Measurements from ENCODE around the gene MORF4L1. TPM values are rescaled to one million over a fixed set of nuclear protein-coding genes. Genes with fewer than 3 reads are reported as not detected.

MORF4L1 gene, protein sequence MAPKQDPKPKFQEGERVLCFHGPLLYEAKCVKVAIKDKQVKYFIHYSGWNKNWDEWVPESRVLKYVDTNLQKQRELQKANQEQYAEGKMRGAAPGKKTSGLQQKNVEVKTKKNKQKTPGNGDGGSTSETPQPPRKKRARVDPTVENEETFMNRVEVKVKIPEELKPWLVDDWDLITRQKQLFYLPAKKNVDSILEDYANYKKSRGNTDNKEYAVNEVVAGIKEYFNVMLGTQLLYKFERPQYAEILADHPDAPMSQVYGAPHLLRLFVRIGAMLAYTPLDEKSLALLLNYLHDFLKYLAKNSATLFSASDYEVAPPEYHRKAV
- total RNA-seq = 285 and 318 TPM in 2 replicates

DNA sequence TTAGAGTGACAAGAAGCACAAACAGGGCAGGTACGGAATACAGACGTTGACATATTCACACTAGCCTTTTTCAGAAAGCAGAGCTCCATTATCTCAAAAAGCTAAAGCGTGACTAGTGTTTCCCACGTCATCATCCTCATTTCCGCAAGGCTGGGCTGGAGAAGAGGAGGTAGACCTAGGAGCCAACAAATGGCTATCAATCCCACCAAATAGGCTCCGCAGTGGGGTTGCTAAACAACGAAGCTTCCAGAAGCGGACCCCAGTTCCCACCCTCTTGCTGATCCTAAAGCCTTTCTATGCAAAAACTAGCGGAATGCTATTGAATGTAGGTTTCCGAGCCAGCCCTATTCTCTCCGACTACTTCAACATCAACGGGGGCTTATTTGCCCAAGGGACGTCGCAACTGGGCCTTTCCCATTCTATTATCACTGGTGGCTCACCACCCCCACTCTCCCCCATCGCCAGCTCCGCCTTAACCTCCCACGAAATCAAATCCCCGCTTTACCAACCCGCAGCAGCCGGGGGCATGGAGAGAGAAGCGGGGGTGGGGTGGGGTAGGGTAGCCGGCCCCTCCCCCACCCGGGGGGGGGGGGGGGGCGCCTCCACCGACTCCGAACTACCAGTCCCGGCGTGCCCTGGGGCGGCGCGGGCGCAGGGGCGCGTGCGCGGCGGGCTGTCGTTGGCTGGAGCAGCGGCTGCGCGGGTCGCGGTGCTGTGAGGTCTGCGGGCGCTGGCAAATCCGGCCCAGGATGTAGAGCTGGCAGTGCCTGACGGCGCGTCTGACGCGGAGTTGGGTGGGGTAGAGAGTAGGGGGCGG is at the start of gene MORF4L1:
Gene MORF4L1, plus strand, starts transcription at position 736 of the 817 bp plus-strand sequence. CDS start 128 bp downstream, outside the sequence.

DNA sequence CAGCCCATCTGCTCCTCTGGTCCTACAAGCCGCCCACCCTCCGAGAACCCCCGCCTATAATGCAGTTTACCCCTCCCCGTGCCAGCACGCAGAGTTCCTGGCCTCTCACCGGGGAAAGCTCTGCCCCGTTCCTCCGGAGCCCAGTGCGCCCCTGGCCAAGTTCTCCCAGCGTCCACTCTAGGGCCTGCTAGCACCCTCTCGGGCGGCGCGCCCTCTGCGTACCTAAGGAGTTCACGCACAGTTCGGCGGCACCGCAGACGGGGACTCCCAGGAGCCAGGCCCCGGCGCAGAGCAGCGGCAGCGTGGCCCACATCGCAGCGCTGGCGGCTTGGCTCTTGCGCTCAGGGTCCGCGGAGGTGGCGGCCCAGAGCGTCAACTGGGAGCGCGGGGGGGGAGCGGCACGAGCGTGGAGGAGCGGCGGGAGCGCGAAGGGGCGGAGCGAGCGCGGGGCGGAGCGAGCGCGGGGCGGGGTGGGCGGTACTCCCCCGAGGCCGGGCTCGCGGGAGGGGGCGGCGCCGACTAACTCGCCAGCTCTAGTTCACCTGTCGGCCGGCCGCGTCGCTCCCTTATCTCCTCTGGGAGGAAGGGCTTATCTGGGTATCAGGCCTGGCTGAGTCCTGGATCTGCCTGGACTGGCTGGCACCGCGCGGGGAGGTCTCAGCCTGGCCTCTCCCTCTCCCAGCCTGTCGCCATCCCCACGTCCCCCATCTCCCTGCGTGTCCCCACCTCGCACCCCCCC is 72.1 kb downstream of the MORF4L1 start, which contains the start of gene CTSH:
Gene CTSH, minus strand, starts transcription at position 378 of the 739 bp plus-strand sequence. Its CDS starts 65 bp downstream, at position 313.

Other genes with a start within 250 kb of the MORF4L1 start
- not detected in 2 replicates for gene CHRNB4, start 231.7 kb upstream of the MORF4L1 start, total RNA-seq
- gene ADAMTS7, start 61.4 kb upstream of the MORF4L1 start, total RNA-seq = 12.6 and 13.6 TPM in 2 replicates
- 14.8 and 18.4 TPM in 2 replicates for gene CTSH, start 72.2 kb downstream of the MORF4L1 start, total RNA-seq
- gene RASGRF1, start 217.9 kb downstream of the MORF4L1 start, total RNA-seq = not detected in 2 replicates

Data from cardiac ventricle fibroblast (primary cell).